Right renal pelvis (tissue), 4 donors: ENCODE measurements around the gene OTOA. TPM values are rescaled to one million over a fixed set of nuclear protein-coding genes. Genes with fewer than 3 reads are reported as not detected.
"Not testable (repeated sequence)": the region's sequence is repeated elsewhere in the genome, so short reads cannot be mapped to it uniquely, and the experiment has no call there.

Source experiments
- DNase-seq, 4 donors: peaks; one replicate each; pipeline ENCODE4 v3.0.0-alpha.2; 2013; ENCODE audit warnings: low read depth in 4 of 4, low spot score in 3 of 4, missing footprints in 1 of 4
- polyA plus RNA-seq, 4 donors: library from polyadenylated mRNA; unstranded; fragments of 120-200 nt; gene quantifications; one replicate each; pipeline ENCODE4 v1.2.1, GENCODE V29; 2013; ENCODE audit not compliant: insufficient read length in 4 of 4

Gene OTOA
- polyA plus RNA-seq, 4 donors: 0.07 to 0.17 (median 0.10) TPM; not detected in 1

DNA sequence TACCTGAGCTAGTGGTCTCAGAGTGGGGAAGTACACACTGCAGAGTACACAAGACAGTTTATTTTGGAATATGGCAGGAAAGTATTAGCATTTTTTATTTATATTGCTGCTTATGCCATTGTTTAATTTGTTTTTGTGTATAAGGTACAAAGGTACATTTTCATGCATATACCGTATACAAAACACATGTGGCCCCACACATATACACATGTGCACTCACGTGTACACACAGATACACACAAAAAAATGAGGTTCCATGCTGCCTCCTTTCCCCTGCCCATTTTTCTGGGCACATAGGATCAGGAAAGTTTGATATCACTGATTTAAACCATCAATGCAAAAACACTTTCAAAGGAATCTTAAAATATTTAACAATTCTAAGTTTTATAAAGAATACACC is 24.3 kb upstream of the OTOA start:
- DNase-seq: no peak

DNA sequence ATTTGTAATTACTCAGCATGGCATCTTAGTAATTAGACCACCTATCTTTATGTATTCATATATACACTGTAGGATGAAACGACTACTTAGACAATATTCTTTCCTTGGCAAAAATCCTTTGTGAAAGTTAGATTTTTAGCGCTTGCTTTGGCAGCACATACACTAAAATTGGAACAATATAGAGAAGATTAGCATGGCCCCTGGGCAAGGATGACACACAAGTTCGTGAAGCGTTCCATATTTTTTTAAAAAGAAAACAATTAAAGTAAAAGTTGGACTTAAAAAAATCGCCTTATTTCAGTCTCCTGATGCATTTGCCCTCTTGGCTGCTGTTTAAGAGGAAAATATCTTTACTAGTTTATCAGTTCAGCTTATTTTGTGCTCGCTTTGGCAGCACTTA is 21.9 kb upstream of the OTOA start:
- DNase-seq: no peak

DNA sequence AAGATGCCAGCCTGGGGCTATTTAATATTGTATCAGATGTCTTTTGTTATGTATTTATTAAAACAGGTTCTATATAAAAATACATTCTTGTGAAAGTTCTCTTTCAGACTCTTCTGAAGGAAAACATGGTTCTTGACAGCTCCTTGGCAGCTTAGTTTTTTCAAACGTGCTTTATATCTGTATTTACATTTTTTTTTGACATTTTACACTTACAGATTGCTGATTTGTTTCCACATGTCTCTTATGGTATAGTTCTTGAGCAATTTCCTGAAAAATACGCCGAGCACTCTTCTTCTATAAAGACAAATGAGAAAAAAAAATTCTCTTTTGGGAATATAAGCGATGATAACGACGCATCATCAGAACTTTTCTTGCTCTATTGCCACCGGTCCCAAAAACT is 20.9 kb upstream of the OTOA start:
- DNase-seq: no peak

GRCh38 chr16:21643785-21644184 is 20.0 kb upstream of the OTOA start:
- DNase-seq: no peak

DNA sequence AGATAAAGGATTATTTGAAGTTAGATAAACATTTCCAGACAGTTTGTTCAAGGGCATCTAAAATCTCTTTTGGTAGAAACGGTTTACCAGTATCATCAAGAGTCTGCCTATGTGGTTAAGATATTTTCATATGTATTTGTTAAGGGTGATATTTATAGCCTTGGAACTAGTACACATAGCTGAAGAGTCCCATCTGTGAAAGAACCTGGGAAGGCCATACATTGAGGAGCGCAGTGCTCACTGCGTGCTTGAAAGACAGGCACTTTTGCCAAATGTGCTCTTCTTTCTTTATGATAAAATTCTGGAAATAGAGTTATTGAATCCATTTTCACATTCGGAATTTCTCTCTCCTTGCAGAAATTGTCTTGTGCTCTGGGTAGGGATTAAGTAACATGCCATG is 19.1 kb upstream of the OTOA start:
- DNase-seq: no peak

DNA sequence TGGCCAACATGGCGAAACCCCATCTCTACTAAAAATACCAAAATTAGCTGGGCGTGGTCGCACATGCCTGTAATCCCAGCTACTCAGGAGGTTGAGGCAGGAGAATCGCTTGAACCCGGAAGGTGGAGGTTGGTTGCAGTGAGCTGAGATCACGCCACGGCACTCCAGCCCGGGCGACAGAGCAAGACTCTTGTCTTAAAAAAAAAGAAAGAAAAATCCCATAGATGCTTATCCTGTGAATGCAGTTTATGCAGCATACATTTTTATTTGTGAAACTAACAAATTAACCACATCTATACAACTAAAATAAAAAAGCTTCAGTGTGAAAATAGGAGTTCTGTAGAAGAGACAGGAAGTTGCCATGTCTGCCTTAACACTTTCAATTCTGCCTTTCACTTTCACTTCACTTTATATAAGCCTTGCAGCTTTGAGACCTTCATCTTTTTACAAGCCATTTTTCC is 18.5 kb upstream of the OTOA start:
- no peak for DNase-seq

- no peak for DNase-seq
Measured at GRCh38 chr16:21646091-21646490, 17.7 kb upstream of the OTOA start.

- DNase-seq: no peak
Measured at GRCh38 chr16:21646721-21647561, 16.8 kb upstream of the OTOA start.

DNA sequence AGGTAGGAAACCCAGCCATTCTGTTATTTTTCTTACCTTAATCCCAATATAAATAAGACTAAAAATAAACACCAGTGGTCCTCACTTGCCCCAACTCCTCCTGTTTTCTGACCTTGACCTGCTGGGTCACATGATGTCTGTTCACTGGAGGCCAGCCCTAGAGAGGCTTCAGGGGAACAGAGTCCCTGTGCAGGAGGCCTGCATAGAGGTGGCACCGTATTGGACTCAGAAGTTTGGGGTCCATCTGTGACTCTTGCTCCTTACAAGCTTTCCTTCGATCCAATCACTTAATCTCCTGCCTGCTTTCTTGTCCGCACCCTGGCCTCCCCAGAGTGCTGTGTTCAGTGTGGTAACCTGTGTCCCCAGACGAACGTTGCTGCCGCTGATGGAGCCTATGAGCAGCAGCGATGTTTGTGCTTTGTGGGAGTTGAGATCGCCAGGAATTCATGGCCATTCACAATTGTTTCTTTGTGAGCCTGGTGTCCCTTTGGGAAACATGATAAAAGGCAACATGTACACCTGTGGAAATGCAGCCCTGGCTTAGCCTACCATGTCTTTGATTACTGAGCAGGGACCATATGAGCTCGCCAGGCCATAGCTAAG is 16.1 kb upstream of the OTOA start:
- DNase-seq: no peak

GRCh38 chr16:21649826-21650406 is 13.9 kb upstream of the OTOA start:
- DNase-seq: not testable (repeated sequence)

DNA sequence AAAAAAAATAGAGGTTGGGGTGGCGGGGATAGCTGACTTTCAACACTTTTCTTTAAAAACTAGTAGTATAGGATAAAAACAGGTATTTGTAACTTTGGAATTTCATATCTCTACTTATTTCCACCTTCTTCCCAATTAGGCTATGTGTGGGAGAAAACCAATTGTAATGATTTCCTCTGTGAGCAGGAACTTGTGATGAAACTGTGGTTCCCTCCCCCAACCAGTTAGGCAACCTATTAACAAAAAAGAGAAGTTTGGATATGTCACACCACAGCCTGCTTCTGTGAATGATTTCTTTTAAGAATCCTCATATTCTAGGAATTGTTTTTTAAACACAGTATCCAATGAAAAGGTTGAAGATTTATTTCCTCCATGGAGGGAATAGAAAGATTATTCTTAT is 13.2 kb upstream of the OTOA start:
- no peak for DNase-seq

GRCh38 chr16:21651515-21651914 is 12.3 kb upstream of the OTOA start:
- DNase-seq: no peak

- DNase-seq: no peak
Measured at GRCh38 chr16:21652453-21652852, 11.3 kb upstream of the OTOA start, which contains the start of gene IGSF6. Gene IGSF6, minus strand, starts transcription at chr16:21652608. Its CDS starts 10 bp downstream, at chr16:21652598.

GRCh38 chr16:21653571-21653970 is 10.2 kb upstream of the OTOA start:
- DNase-seq: no peak

GRCh38 chr16:21654466-21654865 is 9.3 kb upstream of the OTOA start:
- DNase-seq: no peak

- DNase-seq: no peak
Measured at GRCh38 chr16:21654881-21655280, 8.9 kb upstream of the OTOA start.

DNA sequence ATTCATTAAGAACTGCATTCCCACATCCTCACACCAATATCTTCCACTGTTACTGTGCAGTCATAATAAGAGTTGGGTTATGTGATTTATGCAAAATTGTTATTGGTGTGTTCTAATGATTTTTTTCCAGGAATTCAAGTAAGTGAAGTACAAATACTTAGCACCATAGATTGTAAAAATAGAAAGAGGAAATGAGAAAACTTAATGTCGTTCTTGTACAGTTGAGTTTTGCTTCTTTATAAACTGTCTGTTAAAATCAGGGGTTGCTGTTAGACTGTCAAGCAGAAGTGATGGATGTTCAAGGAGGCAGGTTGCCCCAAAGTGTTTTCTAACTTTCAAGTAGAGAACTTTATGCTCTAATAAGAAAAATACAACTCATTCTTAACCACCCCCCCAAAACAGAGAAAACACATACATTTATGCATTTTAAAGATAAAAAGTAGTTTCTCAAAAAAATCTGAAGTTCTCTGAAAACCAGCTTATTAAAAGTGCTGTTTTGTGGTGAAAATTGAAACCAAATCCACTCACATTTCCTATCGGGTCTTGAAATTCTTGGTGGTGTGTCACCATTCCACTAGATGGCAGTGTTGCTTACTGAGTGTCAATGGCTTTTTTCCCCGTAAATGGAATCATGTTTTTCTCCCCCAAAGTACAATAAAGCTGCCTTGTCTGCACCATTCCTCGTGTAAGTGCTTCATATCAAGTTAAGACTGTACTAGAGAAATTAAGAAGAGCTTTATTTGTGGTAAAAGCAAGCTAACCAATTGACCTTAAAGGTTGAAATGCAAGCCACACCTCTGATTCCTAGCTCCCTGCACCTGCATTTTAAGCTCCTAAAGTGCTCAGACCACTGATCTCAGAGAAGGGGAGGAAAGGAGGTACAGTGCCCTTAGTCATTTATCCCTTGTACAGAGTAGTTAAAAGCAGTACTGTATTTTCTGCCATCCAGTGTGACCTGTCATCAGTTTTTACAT is 6.7 kb upstream of the OTOA start:
- peak in 3 of 4 donors; percentile 12 to 33 (median 21) for DNase-seq

GRCh38 chr16:21659124-21659523 is 4.6 kb upstream of the OTOA start:
- no peak for DNase-seq

DNA sequence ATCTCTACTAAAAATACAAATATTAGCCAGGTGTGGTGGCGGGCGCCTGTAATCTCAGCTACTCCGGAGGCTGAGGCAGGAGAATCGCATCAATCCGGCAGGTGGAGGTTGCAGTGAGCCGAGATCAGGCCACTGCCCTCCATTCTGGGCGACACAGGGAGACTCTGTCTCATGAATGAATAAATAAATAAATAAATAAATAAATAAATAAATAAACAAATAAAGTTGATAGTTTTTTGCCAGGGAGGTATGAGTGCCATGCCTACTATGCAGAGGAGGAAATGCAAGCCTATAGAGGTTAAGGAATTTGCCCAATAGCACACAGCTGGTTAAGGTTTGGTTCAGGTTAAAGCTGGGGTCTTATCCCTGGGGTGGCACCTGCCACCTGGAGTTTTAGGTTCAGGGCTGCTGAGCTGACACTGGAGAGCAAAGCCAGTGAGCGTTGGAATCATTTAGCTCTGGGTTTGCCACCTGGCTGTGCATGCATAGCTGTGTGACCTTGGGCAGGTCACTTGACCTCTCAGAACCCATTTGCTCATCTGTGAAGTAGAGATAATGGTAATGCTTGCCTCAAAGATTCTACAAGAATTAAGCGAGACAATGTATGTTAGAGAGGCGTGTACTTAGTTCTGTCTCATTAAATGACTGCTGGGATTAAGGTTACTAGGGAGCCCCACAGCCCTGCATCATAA is 1.2 kb downstream of the OTOA start:
- DNase-seq: no peak

- no peak for DNase-seq
Measured at GRCh38 chr16:21666772-21667171, 3.0 kb downstream of the OTOA start.
